Naive B cell (primary cell): Measurements from ENCODE around the gene SENP1. TPM values are rescaled to one million over a fixed set of nuclear protein-coding genes. Genes with fewer than 3 reads are reported as not detected.

ENCODE experiments used
- ATAC-seq, 2 donors: fragments of 150-1000 bp; cut with Tn5 transposase; 2 replicates each; pipeline ENCODE4 v1.10.0; 2021; ENCODE audit warnings: low read depth in 2 of 2, mild to moderate bottlenecking in 2 of 2, moderate library complexity in 2 of 2
- DNase-seq: peaks from one replicate; pipeline ENCODE4 v3.0.0; 2022
- H3K27ac Mint-ChIP-seq, 6 donors: one replicate each; pipeline ENCODE4 v1.8.0; 2020 to 2022; ENCODE audit warnings: mild to moderate bottlenecking in 6 of 6, mixed read lengths in 6 of 6, moderate library complexity in 5 of 6, inconsistent platforms in 2 of 6
- H3K27me3 Mint-ChIP-seq, 3 donors: one replicate each; pipeline ENCODE4 v1.8.0; 2021 to 2022; ENCODE audit warnings: mixed read lengths in 3 of 3, mild to moderate bottlenecking in 1 of 3
- H3K36me3 Mint-ChIP-seq, 2 donors: one replicate each; pipeline ENCODE4 v1.8.0; 2020 to 2022; ENCODE audit warnings: mixed read lengths in 2 of 2, inconsistent platforms in 1 of 2, mild to moderate bottlenecking in 1 of 2
- H3K4me1 Mint-ChIP-seq, 3 donors: one replicate each; pipeline ENCODE4 v1.8.0; 2020 to 2022; ENCODE audit warnings: mixed read lengths in 3 of 3, inconsistent platforms in 1 of 3, mild to moderate bottlenecking in 1 of 3, moderate library complexity in 1 of 3
- H3K4me3 Mint-ChIP-seq, 8 donors: one replicate each; pipeline ENCODE4 v1.8.0; 2020 to 2022; ENCODE audit warnings: mild to moderate bottlenecking in 8 of 8, mixed read lengths in 8 of 8, moderate library complexity in 8 of 8, inconsistent platforms in 2 of 8
- H3K9me3 Mint-ChIP-seq, 7 donors: one replicate each; pipeline ENCODE4 v1.8.0; 2020 to 2022; ENCODE audit warnings: mixed read lengths in 7 of 7, mild to moderate bottlenecking in 5 of 7, inconsistent platforms in 2 of 7, moderate library complexity in 1 of 7
- polyA plus RNA-seq, 6 donors: library from polyadenylated mRNA; unstranded; fragments of 300-500 nt; fragmentation: Illumina TruSeq; gene quantifications; one replicate each; pipeline ENCODE4 v1.2.3, GENCODE V29; 2021; ENCODE audit warnings: low read depth in 6 of 6

The SENP1 gene
- polyA plus RNA-seq, 6 donors from 2014 or later = 3.6 to 18.6 (median 15.6) TPM

DNA sequence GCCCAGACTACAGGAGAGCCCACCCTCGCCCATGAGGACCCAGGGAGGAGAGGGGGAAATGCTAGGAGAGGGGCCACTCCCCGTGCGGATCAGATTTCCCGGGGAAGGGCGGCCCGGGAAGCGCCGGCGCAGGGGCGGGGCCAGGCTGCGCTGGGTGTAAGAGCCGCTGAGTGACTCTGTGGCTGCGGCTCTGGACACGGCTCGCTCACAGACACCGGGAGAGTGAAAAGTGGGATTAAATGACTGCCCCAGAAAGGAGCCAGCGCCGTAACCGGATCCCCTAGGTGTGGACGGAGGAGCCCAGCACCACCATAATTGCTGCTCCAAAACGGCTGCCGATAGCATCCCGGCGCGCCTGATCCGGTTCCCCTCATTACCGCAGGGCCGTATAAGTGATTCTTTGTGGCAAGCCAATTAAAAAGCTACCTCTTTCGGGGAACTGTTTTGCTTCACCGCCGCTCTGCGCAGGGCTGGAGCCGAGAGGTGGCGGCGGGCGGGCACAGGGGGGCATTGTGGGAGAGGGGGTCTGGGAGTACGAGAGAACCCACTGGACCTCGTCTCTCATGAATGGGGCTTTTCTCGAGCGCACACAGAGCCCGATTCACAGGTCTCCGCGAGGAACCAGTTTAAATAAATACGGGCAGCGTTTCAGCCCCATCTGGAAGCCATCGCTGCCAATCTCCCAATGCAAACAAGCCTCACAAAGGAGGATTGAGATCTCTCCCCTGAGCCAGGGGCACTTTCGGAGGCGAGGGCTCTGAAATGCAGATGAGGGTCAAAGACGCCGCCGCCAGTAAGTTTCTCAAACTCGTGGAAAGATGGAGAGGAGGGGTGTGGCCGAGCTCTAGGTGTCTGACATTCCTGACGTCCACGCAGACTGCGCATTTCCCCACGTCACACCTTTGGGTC, 104.1 kb downstream of the SENP1 start:
- no peaks in the 10 kb centered on the region for H3K9me3 Mint-ChIP-seq
- H3K27me3 Mint-ChIP-seq = peaks cover 87 to 90% (median 89%) of the 10 kb centered on the region in 3 donors
- peak overlapping the region; percentile 59 to 91 (median 85) for H3K4me3 Mint-ChIP-seq
- peak overlapping the region in 4 of 6 donors; percentile 14 to 86 (median 64) for H3K27ac Mint-ChIP-seq
- no peaks in the 10 kb centered on the region for H3K36me3 Mint-ChIP-seq
- ATAC-seq (peak; percentile 37 to 51), DNase-seq (peak; percentile 29)
- peaks cover 32 to 39% (median 34%) of the 10 kb centered on the region in 3 donors for H3K4me1 Mint-ChIP-seq

GRCh38 chr12:48000878-48001504, 104.9 kb downstream of the SENP1 start:
- no peaks in the 10 kb centered on the region for H3K9me3 Mint-ChIP-seq

GRCh38 chr12:47999816-48000215, 106.1 kb downstream of the SENP1 start:
- H3K4me3 Mint-ChIP-seq = peak overlapping the region in 1 of 8 donors; percentile 59
- no peak for ATAC-seq
- H3K27me3 Mint-ChIP-seq = peaks cover 79 to 90% (median 90%) of the 10 kb centered on the region in 3 donors
- no peak for DNase-seq
- H3K36me3 Mint-ChIP-seq = no peaks in the 10 kb centered on the region
- peaks cover 0 to under 1% (median 0%) of the 10 kb centered on the region in 7 donors for H3K9me3 Mint-ChIP-seq
- no peak overlapping the region for H3K27ac Mint-ChIP-seq
- peaks cover 29 to 34% (median 34%) of the 10 kb centered on the region in 3 donors for H3K4me1 Mint-ChIP-seq

More at GRCh38 chr12:48000878-48001504, 104.9 kb downstream of the SENP1 start:
- Mint-ChIP-seq H3K4me1 (peaks cover 32 to 39% (median 34%) of the 10 kb centered on the region in 3 donors), H3K27me3 (peaks cover 82 to 90% (median 89%) of the 10 kb centered on the region in 3 donors), H3K36me3 (no peaks in the 10 kb centered on the region), H3K27ac (peak overlapping the region in 2 of 6 donors; percentile 54 to 86), H3K4me3 (peak overlapping the region; percentile 59 to 91 (median 85))
- no peak for ATAC-seq
- no peak for DNase-seq

- H3K27me3 Mint-ChIP-seq = peaks cover 76 to 89% (median 83%) of the 10 kb centered on the region in 3 donors
- H3K4me3 Mint-ChIP-seq = peak overlapping the region in 1 of 8 donors; percentile 29
- peaks cover 0 to 1% (median 0%) of the 10 kb centered on the region in 7 donors for H3K9me3 Mint-ChIP-seq
- peaks cover 14 to 16% (median 15%) of the 10 kb centered on the region in 3 donors for H3K4me1 Mint-ChIP-seq
- ATAC-seq (no peak), DNase-seq (no peak)
- H3K36me3 Mint-ChIP-seq = no peaks in the 10 kb centered on the region
- H3K27ac Mint-ChIP-seq = no peak overlapping the region
Observed at GRCh38 chr12:47997321-47997720, 108.6 kb downstream of the SENP1 start.

- no peaks in the 10 kb centered on the region for H3K36me3 Mint-ChIP-seq
- no peak overlapping the region for H3K4me3 Mint-ChIP-seq
- DNase-seq = no peak
- H3K27me3 Mint-ChIP-seq = peaks cover 63 to 76% (median 70%) of the 10 kb centered on the region in 3 donors
- peaks cover 0 to 1% (median 0%) of the 10 kb centered on the region in 7 donors for H3K9me3 Mint-ChIP-seq
- H3K27ac Mint-ChIP-seq = no peak overlapping the region
- peaks cover 2 to 16% (median 7%) of the 10 kb centered on the region in 3 donors for H3K4me1 Mint-ChIP-seq
- no peak for ATAC-seq
Observed at GRCh38 chr12:47995981-47996401, 109.9 kb downstream of the SENP1 start.

- ATAC-seq (no peak), DNase-seq (no peak)
- Mint-ChIP-seq H3K9me3 (peaks cover 0 to 1% (median 0%) of the 10 kb centered on the region in 7 donors), H3K4me3 (peak overlapping the region in 1 of 8 donors; percentile 25), H3K36me3 (no peaks in the 10 kb centered on the region), H3K4me1 (peaks cover 21 to 38% (median 27%) of the 10 kb centered on the region in 3 donors), H3K27me3 (peaks cover 38 to 51% (median 50%) of the 10 kb centered on the region in 3 donors), H3K27ac (no peak overlapping the region)
Observed at GRCh38 chr12:47993491-47993890, 112.4 kb downstream of the SENP1 start.

Other genes with a start within 250 kb of the SENP1 start
- gene VDR, start 201.1 kb downstream of the SENP1 start, polyA plus RNA-seq = under 1 TPM in 2 of 6 donors, not detected in 4; 0.05 to 0.44 TPM
- 10 to 100 TPM; 32.6 to 53.0 (median 44.9) TPM for gene TMEM106C, start 142.5 kb downstream of the SENP1 start, polyA plus RNA-seq
- not detected for gene COL2A1, start 101.6 kb downstream of the SENP1 start, polyA plus RNA-seq
- 10 to 100 TPM in 1 of 6 donors, 1 to 10 TPM in 5; 5.3 to 12.2 (median 7.1) TPM for gene PFKM, start 13.3 kb upstream of the SENP1 start, polyA plus RNA-seq
- 10 to 100 TPM; 62.1 to 89.5 (median 74.8) TPM for gene ASB8, start 51.4 kb upstream of the SENP1 start, polyA plus RNA-seq
- under 1 TPM in 3 of 6 donors, not detected in 3; 0.19 to 0.61 (median 0.31) TPM for gene CCDC184, start 77.6 kb upstream of the SENP1 start, polyA plus RNA-seq
- gene OR10AD1, start 97.2 kb upstream of the SENP1 start, polyA plus RNA-seq = not detected
- 10 to 100 TPM in 5 of 6 donors, 1 to 10 TPM in 1; 7.8 to 19.1 (median 12.5) TPM for gene ZNF641, start 244.8 kb upstream of the SENP1 start, polyA plus RNA-seq